ENCODE data around the gene CARD9. TPM values are rescaled to one million over a fixed set of nuclear protein-coding genes. Genes with fewer than 3 reads are reported as not detected.

The CARD9 gene
- total RNA-seq, 4 donors from 2014 or later: 1.1 to 5.6 (median 2.0) TPM

DNA sequence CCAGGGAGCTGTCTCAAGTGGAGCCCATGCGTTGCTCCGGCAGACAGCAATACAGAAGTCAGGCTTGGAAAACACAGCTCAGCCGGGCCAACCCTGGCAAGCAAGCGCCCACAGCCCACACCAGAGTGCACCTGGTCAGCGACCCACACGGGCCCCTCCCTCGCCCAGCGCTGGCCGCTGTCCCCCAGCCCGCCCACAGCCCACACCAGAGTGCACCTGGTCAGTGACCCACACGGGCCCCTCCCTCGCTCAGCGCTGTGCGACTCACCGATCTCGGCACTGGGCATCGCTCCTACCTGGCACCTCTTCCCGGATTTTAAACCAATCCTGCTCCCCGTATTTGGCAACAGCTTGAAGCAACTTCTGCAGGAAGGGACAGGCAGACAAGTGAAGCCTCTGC, 13.7 kb upstream of the CARD9 start:
- Histone ChIP-seq H3K27ac (no peak overlapping the region), H3K4me3 (no peak overlapping the region), H3K4me1 (no peaks in the 10 kb centered on the region), H3K36me3 (peaks cover 0 to 32% (median 14%) of the 10 kb centered on the region in 4 donors), H3K9me3 (no peaks in the 10 kb centered on the region), H3K27me3 (no peaks in the 10 kb centered on the region)
- in situ Hi-C loops (cut with MboI; ENCODE audit: low pct_ligation_motif_present in 1 of 4, low pct_unique_long_range_greater_than_20kb in 1 of 4, low sequenced_read_pairs in 3 of 4): no loop called here
- 97 to 100% methylated on average over 2 to 19 of the region's 19 CpGs for WGBS, 2 donors (ENCODE audit: low coverage in 1 of 2)
- intact Hi-C loops (cut with DNase I; ENCODE audit: low total_unique reads): no loop called here
- no peak for TF ChIP-seq EP300 (IDR thresholded peaks at IDR 0.05; ENCODE audit: low read depth)
- TF ChIP-seq POLR2AphosphoS5 (IDR thresholded peaks at IDR 0.05): no peak
- no peak for TF ChIP-seq POLR2A (IDR thresholded peaks at IDR 0.05)
- TF ChIP-seq, protein P1, sequence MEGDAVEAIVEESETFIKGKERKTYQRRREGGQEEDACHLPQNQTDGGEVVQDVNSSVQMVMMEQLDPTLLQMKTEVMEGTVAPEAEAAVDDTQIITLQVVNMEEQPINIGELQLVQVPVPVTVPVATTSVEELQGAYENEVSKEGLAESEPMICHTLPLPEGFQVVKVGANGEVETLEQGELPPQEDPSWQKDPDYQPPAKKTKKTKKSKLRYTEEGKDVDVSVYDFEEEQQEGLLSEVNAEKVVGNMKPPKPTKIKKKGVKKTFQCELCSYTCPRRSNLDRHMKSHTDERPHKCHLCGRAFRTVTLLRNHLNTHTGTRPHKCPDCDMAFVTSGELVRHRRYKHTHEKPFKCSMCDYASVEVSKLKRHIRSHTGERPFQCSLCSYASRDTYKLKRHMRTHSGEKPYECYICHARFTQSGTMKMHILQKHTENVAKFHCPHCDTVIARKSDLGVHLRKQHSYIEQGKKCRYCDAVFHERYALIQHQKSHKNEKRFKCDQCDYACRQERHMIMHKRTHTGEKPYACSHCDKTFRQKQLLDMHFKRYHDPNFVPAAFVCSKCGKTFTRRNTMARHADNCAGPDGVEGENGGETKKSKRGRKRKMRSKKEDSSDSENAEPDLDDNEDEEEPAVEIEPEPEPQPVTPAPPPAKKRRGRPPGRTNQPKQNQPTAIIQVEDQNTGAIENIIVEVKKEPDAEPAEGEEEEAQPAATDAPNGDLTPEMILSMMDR (IDR thresholded peaks at IDR 0.05): no peak
- DNase-seq: no peak

DNA sequence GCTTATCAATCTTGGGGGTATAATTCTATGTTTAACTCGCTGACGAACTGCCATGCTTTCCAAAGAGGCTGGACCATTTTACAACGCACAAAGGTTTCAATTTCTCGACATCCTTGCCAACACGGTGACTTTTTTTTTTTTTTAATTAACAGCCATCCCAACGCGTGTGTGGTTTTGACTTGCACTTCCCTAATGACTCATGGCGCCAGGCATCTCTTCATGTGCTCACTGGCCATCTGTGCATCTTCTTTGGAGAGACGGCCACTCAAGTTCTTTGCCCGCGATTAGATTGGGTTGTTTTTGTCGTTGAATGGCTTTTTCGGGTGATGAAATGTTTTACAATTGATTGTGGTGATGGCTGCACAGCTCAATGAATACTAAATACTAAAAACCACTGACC, 12.5 kb upstream of the CARD9 start:
- Histone ChIP-seq H3K36me3 (peaks cover 0 to 26% (median 12%) of the 10 kb centered on the region in 4 donors), H3K27ac (no peak overlapping the region), H3K4me1 (no peaks in the 10 kb centered on the region), H3K27me3 (no peaks in the 10 kb centered on the region), H3K4me3 (no peak overlapping the region), H3K9me3 (no peaks in the 10 kb centered on the region)
- DNase-seq: no peak
- WGBS, 2 donors (ENCODE audit: low coverage in 1 of 2): 80% methylated on average over 12 to 13 of the region's 13 CpGs
- TF ChIP-seq POLR2AphosphoS5 (IDR thresholded peaks at IDR 0.05): no peak
- no peak for TF ChIP-seq POLR2A (IDR thresholded peaks at IDR 0.05)
- no peak for TF ChIP-seq EP300 (IDR thresholded peaks at IDR 0.05; ENCODE audit: low read depth)
- in situ Hi-C loops (cut with MboI; ENCODE audit: low pct_ligation_motif_present in 1 of 4, low pct_unique_long_range_greater_than_20kb in 1 of 4, low sequenced_read_pairs in 3 of 4) (no loop called here), intact Hi-C loops (cut with DNase I; ENCODE audit: low total_unique reads) (no loop called here)

DNA sequence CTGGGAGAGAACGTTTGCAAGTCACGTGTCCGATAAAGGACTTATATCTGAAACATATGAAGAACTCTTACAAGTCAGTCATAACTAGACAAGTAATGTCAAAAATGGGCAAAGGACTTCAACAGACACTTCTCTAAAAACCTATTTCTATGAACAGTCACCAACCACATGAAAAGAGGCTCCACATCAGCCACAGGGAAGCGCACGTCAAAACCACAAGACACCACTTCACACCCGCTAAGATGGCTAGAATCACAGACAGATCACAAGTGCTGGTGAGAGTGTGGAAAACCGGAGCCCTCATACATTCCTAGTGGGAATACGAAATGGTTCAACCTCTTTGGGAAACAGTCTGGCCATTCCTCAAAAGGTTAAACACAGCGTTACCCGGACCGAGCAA, 11.5 kb upstream of the CARD9 start:
- in situ Hi-C loops (cut with MboI; ENCODE audit: low pct_ligation_motif_present in 1 of 4, low pct_unique_long_range_greater_than_20kb in 1 of 4, low sequenced_read_pairs in 3 of 4): no loop called here
- DNase-seq: no peak
- H3K36me3 ChIP-seq: peaks cover 0 to 26% (median 12%) of the 10 kb centered on the region in 4 donors
- TF ChIP-seq EP300 (IDR thresholded peaks at IDR 0.05; ENCODE audit: low read depth) (no peak), POLR2A (IDR thresholded peaks at IDR 0.05) (no peak), POLR2AphosphoS5 (IDR thresholded peaks at IDR 0.05) (no peak)
- TF ChIP-seq, protein P1 (IDR thresholded peaks at IDR 0.05): no peak
- H3K4me1 ChIP-seq: no peaks in the 10 kb centered on the region
- 82 to 94% methylated on average over 3 to 11 of the region's 11 CpGs for WGBS, 2 donors (ENCODE audit: low coverage in 1 of 2)
- H3K27me3 ChIP-seq: no peaks in the 10 kb centered on the region
- no peak overlapping the region for H3K27ac ChIP-seq
- H3K4me3 ChIP-seq: no peak overlapping the region
- intact Hi-C loops (cut with DNase I; ENCODE audit: low total_unique reads): no loop called here
- no peaks in the 10 kb centered on the region for H3K9me3 ChIP-seq

DNA sequence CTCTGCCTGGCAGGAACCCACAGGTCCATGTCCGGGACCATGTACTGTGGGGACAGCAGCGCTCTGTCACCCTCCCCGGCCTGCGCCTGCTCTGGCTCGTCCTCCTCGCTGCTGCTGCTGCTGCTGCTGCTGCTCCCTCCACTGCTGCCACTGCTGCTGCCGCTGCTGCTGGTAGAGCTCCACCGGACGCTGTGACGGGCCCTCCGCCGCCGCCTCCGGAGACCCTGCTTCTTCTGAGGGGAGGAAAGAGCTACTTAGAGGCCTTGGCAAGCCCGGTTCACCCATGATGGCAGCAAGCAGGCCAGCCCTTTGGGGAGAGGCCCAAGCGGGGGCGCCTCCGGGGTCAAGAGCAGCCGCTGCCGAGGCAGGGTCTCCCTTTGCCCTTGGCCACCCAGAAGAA, 10.0 kb upstream of the CARD9 start:
- Histone ChIP-seq H3K4me1 (no peaks in the 10 kb centered on the region), H3K4me3 (no peak overlapping the region), H3K36me3 (peaks cover 0 to 26% (median 5%) of the 10 kb centered on the region in 4 donors), H3K27me3 (no peaks in the 10 kb centered on the region), H3K9me3 (no peaks in the 10 kb centered on the region), H3K27ac (no peak overlapping the region)
- 96% methylated on average over 20 of the region's 20 CpGs; no CpG with 5 or more reads in 1 of the 2 donors for WGBS, 2 donors (ENCODE audit: low coverage in 1 of 2)
- DNase-seq: no peak
- in situ Hi-C loops (cut with MboI; ENCODE audit: low pct_ligation_motif_present in 1 of 4, low pct_unique_long_range_greater_than_20kb in 1 of 4, low sequenced_read_pairs in 3 of 4) (no loop called here), intact Hi-C loops (cut with DNase I; ENCODE audit: low total_unique reads) (no loop called here)
- TF ChIP-seq, protein P1 (IDR thresholded peaks at IDR 0.05): no peak
- TF ChIP-seq POLR2AphosphoS5 (IDR thresholded peaks at IDR 0.05): no peak
- no peak for TF ChIP-seq POLR2A (IDR thresholded peaks at IDR 0.05)
- no peak for TF ChIP-seq EP300 (IDR thresholded peaks at IDR 0.05; ENCODE audit: low read depth)

DNA sequence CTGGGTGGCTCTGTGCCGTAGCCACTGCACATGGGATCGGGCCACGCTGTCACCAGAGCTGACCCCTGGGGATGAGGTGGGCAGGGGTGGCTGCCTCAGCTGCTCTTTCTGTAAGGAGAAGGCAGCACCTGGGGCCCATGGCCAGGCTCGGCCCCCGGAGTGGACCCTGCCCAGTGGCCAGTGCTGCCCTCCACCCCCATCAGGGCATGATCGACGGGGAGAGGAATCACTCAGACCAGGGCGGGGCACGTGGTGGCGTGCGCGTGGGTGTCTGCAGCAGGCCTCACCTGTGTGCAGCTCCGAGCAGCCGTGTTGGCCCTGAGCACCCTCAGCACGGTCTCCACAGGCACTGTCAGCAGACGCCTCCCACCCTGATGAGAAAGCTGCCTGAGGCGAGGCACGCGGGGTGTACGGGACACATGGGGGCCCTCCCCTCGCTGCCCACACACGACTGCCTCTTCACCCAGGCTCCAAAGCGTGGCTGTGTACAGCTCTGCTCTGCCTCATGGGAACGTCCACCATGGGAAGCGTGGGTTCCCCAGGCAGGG, 8.6 kb upstream of the CARD9 start:
- 93% methylated on average over 7 of the region's 25 CpGs; no CpG with 5 or more reads in 1 of the 2 donors for WGBS, 2 donors (ENCODE audit: low coverage in 1 of 2)

More for the DNA sequence above, 8.6 kb upstream of the CARD9 start:
- no peaks in the 10 kb centered on the region for H3K4me1 ChIP-seq
- H3K27ac ChIP-seq: no peak overlapping the region
- in situ Hi-C loops (cut with MboI; ENCODE audit: low pct_ligation_motif_present in 1 of 4, low pct_unique_long_range_greater_than_20kb in 1 of 4, low sequenced_read_pairs in 3 of 4) (no loop called here), intact Hi-C loops (cut with DNase I; ENCODE audit: low total_unique reads) (no loop called here)
- no peak overlapping the region for H3K4me3 ChIP-seq
- no peaks in the 10 kb centered on the region for H3K9me3 ChIP-seq
- H3K27me3 ChIP-seq: no peaks in the 10 kb centered on the region
- peaks cover 0 to 17% (median 5%) of the 10 kb centered on the region in 4 donors for H3K36me3 ChIP-seq
- no peak for DNase-seq
- no peak for TF ChIP-seq EP300 (IDR thresholded peaks at IDR 0.05; ENCODE audit: low read depth)
- TF ChIP-seq, protein P1 (IDR thresholded peaks at IDR 0.05): no peak
- TF ChIP-seq POLR2A (IDR thresholded peaks at IDR 0.05): no peak
- no peak for TF ChIP-seq POLR2AphosphoS5 (IDR thresholded peaks at IDR 0.05)

All from transverse colon (tissue), 4 donors.